SIG-M5 treated with dmso at 0.1 percent for 504 hours (cell line): ENCODE data around the gene S100A13.
"Not testable (repeated sequence)": the region's sequence is repeated elsewhere in the genome, so short reads cannot be mapped to it uniquely, and the experiment has no call there.

Experiments
- DNase-seq: peaks from one replicate; lab custom pipeline; 2025; ENCODE audit not compliant: unreplicated experiment; lab: John Stamatoyannopoulos, UW

S100A13 gene

GRCh38 chr1:153608089-153608682, 19.1 kb downstream of the S100A13 start:
- peak; percentile 52 for DNase-seq

GRCh38 chr1:153607381-153607780, 19.9 kb downstream of the S100A13 start:
- DNase-seq: no peak

- no peak for DNase-seq
These were observed 21.1 kb downstream of the S100A13 start for GRCh38 chr1:153606194-153606593.

- no peak for DNase-seq
These were observed 24.6 kb downstream of the S100A13 start for GRCh38 chr1:153602749-153603148.

GRCh38 chr1:153599847-153600246, 27.5 kb downstream of the S100A13 start:
- DNase-seq: no peak

- DNase-seq: peak; percentile 100
These were observed 28.8 kb downstream of the S100A13 start for GRCh38 chr1:153598309-153599172.

- DNase-seq: peak; percentile 31
These were observed 30.1 kb downstream of the S100A13 start for GRCh38 chr1:153597206-153597605.

GRCh38 chr1:153592748-153593147, 34.6 kb downstream of the S100A13 start:
- DNase-seq: no peak

- DNase-seq: no peak
These were observed 38.8 kb downstream of the S100A13 start for GRCh38 chr1:153588482-153588881.

GRCh38 chr1:153588033-153588432, 39.3 kb downstream of the S100A13 start:
- not testable (repeated sequence) for DNase-seq

- no peak for DNase-seq
These were observed 40.0 kb downstream of the S100A13 start for GRCh38 chr1:153587314-153587713.

GRCh38 chr1:153586347-153586746, 41.0 kb downstream of the S100A13 start:
- DNase-seq: no peak

GRCh38 chr1:153585006-153585405, 42.3 kb downstream of the S100A13 start:
- no peak for DNase-seq

- DNase-seq: no peak
These were observed 43.3 kb downstream of the S100A13 start for GRCh38 chr1:153583976-153584375.

GRCh38 chr1:153583514-153583913, 43.8 kb downstream of the S100A13 start:
- not testable (repeated sequence) for DNase-seq

GRCh38 chr1:153582836-153583235, 44.5 kb downstream of the S100A13 start:
- DNase-seq: not testable (repeated sequence)

- no peak for DNase-seq
These were observed 48.4 kb downstream of the S100A13 start for GRCh38 chr1:153578936-153579335.

- no peak for DNase-seq
These were observed 48.8 kb downstream of the S100A13 start for GRCh38 chr1:153578490-153578889.

- DNase-seq: no peak
These were observed 49.7 kb downstream of the S100A13 start for GRCh38 chr1:153577624-153578051.

GRCh38 chr1:153577138-153577537, 50.2 kb downstream of the S100A13 start:
- peak; percentile 58 for DNase-seq

GRCh38 chr1:153575497-153575896, 51.8 kb downstream of the S100A13 start:
- not testable (repeated sequence) for DNase-seq

- DNase-seq: not testable (repeated sequence)
These were observed 52.2 kb downstream of the S100A13 start for GRCh38 chr1:153575081-153575491.
